ENCODE measurements around the gene DPP6.

The DPP6 gene

GRCh38 chr7:154709840-154710520, 657.8 kb downstream of the DPP6 start:
- no peak overlapping the region for H2AFZ ChIP-seq (ENCODE audit: low read depth)
- no peaks in the 10 kb centered on the region for H3K36me3 ChIP-seq (ENCODE audit: insufficient read depth)
- TF ChIP-seq CTCF (conservative IDR thresholded peaks at IDR 0.05; ENCODE audit: low read depth, low read length): no peak
- H4K20me1 ChIP-seq (ENCODE audit: insufficient read depth): no peaks in the 10 kb centered on the region
- no peak overlapping the region for H3K4me3 ChIP-seq (IDR thresholded peaks at IDR 0.05; ENCODE audit: insufficient read depth, low read depth, low read length)
- no peaks in the 10 kb centered on the region for H3K27me3 ChIP-seq (ENCODE audit: insufficient read depth, low read depth)
- no peak overlapping the region for H3K4me2 ChIP-seq
- no peaks in the 10 kb centered on the region for H3K79me2 ChIP-seq (ENCODE audit: insufficient read depth, low read depth)
- H3K27ac ChIP-seq: no peak overlapping the region
- no peaks in the 10 kb centered on the region for H3K4me1 ChIP-seq (ENCODE audit: low read depth, poor library complexity, severe bottlenecking)
- H3K9ac ChIP-seq: no peak overlapping the region

GRCh38 chr7:154720016-154720415, 667.8 kb downstream of the DPP6 start:
- Histone ChIP-seq H3K4me1 (ENCODE audit: low read depth, poor library complexity, severe bottlenecking) (no peaks in the 10 kb centered on the region), H3K36me3 (ENCODE audit: insufficient read depth) (no peaks in the 10 kb centered on the region), H3K4me3 (IDR thresholded peaks at IDR 0.05; ENCODE audit: insufficient read depth, low read depth, low read length) (no peak overlapping the region), H2AFZ (ENCODE audit: low read depth) (no peak overlapping the region), H3K79me2 (ENCODE audit: insufficient read depth, low read depth) (no peaks in the 10 kb centered on the region), H3K9ac (no peak overlapping the region), H3K27ac (no peak overlapping the region), H3K4me2 (no peak overlapping the region), H3K27me3 (ENCODE audit: insufficient read depth, low read depth) (no peaks in the 10 kb centered on the region), H4K20me1 (ENCODE audit: insufficient read depth) (no peaks in the 10 kb centered on the region)
- TF ChIP-seq CTCF (conservative IDR thresholded peaks at IDR 0.05; ENCODE audit: low read depth, low read length): no peak

- Histone ChIP-seq H3K36me3 (ENCODE audit: insufficient read depth) (no peaks in the 10 kb centered on the region), H3K4me2 (no peak overlapping the region), H3K79me2 (ENCODE audit: insufficient read depth, low read depth) (no peaks in the 10 kb centered on the region), H3K4me3 (IDR thresholded peaks at IDR 0.05; ENCODE audit: insufficient read depth, low read depth, low read length) (no peak overlapping the region), H2AFZ (ENCODE audit: low read depth) (no peak overlapping the region), H4K20me1 (ENCODE audit: insufficient read depth) (no peaks in the 10 kb centered on the region), H3K4me1 (ENCODE audit: low read depth, poor library complexity, severe bottlenecking) (no peaks in the 10 kb centered on the region), H3K9ac (no peak overlapping the region), H3K27me3 (ENCODE audit: insufficient read depth, low read depth) (no peaks in the 10 kb centered on the region), H3K27ac (no peak overlapping the region)
- TF ChIP-seq CTCF (conservative IDR thresholded peaks at IDR 0.05; ENCODE audit: low read depth, low read length): no peak
Measured at GRCh38 chr7:154721086-154721485, 668.9 kb downstream of the DPP6 start.

GRCh38 chr7:154726368-154726767, 674.2 kb downstream of the DPP6 start:
- Histone ChIP-seq H3K36me3 (ENCODE audit: insufficient read depth) (no peaks in the 10 kb centered on the region), H3K4me3 (IDR thresholded peaks at IDR 0.05; ENCODE audit: insufficient read depth, low read depth, low read length) (no peak overlapping the region), H3K9ac (no peak overlapping the region), H4K20me1 (ENCODE audit: insufficient read depth) (no peaks in the 10 kb centered on the region), H3K27me3 (ENCODE audit: insufficient read depth, low read depth) (no peaks in the 10 kb centered on the region), H3K79me2 (ENCODE audit: insufficient read depth, low read depth) (no peaks in the 10 kb centered on the region), H3K4me2 (no peak overlapping the region), H3K27ac (no peak overlapping the region), H2AFZ (ENCODE audit: low read depth) (no peak overlapping the region), H3K4me1 (ENCODE audit: low read depth, poor library complexity, severe bottlenecking) (no peaks in the 10 kb centered on the region)
- TF ChIP-seq CTCF (conservative IDR thresholded peaks at IDR 0.05; ENCODE audit: low read depth, low read length): no peak
